SJCRH30 (cell line): Measurements from ENCODE around the gene ETHE1. TPM values are rescaled to one million over a fixed set of nuclear protein-coding genes. Genes with fewer than 3 reads are reported as not detected.

ENCODE experiments used
- DNase-seq, 2 experiments: peaks; one replicate each; pipeline ENCODE4 v3.0.0-alpha.2; 2015 to 2020
- H3K27ac ChIP-seq: fragments of 250-450 bp; sonication (Bioruptor Pico); 2 replicates; pipeline ENCODE4 v1.5.1; 2020; ENCODE audit warnings: mild to moderate bottlenecking, moderate library complexity
- H3K27me3 ChIP-seq: fragments of 250-450 bp; sonication (Bioruptor Pico); 2 replicates; pipeline ENCODE4 v1.5.1; 2020; ENCODE audit warnings: mild to moderate bottlenecking, moderate library complexity
- H3K36me3 ChIP-seq: fragments of 250-450 bp; sonication (Bioruptor Pico); 2 replicates; pipeline ENCODE4 v1.5.1; 2020; ENCODE audit warnings: mild to moderate bottlenecking, moderate library complexity
- H3K4me1 ChIP-seq: fragments of 250-450 bp; sonication (Bioruptor Pico); 2 replicates; pipeline ENCODE4 v1.5.1; 2020; ENCODE audit warnings: mild to moderate bottlenecking, moderate library complexity
- H3K4me3 ChIP-seq: fragments of 250-450 bp; sonication (Bioruptor Pico); 2 replicates; pipeline ENCODE4 v1.5.1; 2020; ENCODE audit warnings: mild to moderate bottlenecking, moderate library complexity
- H3K9me3 ChIP-seq: fragments of 250-450 bp; sonication (Bioruptor Pico); replicated peaks from 2 replicates; pipeline ENCODE4 v1.5.1; 2020; ENCODE audit warnings: mild to moderate bottlenecking, moderate library complexity
- total RNA-seq: library from RNA; depleted of rRNA; stranded (reverse); fragments of >200 nt; shearing (Covaris generic); gene quantifications from 2 replicates; pipeline ENCODE4 v1.2.3, GENCODE V29; 2014

ETHE1 gene
- total RNA-seq, 1 experiment from 2014 or later: 12.2 TPM

DNA sequence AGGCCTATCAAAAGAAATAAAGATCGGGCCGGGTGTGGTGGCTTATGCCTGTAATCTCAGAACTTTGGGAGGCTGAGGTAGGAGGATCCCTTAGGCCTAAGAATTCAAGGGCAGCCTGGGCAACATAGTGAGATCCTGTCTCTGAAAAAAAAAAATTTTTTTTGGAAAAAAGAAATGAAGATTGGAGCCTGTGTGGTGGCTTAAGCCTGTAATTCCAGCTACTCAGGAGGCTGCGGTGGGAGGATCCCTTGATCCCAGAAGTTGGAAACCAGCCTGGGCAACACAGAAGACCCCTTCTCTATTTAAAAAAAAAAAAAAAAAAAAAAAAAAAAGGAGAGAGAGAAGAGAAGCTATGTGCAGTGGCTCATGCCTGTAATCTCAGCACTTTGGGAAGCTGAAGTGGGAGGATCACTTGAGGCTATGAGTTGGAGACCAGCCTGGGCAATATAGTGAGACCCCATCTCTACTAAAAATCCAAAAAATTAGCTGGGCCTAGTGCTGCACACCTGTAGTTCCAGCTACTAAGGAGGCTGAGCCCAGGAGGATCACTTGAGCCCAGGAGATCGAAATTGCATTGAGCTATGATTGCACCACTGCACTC lies 46.9 kb downstream of the ETHE1 start:
- Histone ChIP-seq H3K27me3 (no peaks in the 10 kb centered on the region), H3K27ac (no peak overlapping the region), H3K36me3 (no peaks in the 10 kb centered on the region), H3K9me3 (no peaks in the 10 kb centered on the region), H3K4me1 (no peaks in the 10 kb centered on the region), H3K4me3 (no peak overlapping the region)
- DNase-seq: no peak

DNA sequence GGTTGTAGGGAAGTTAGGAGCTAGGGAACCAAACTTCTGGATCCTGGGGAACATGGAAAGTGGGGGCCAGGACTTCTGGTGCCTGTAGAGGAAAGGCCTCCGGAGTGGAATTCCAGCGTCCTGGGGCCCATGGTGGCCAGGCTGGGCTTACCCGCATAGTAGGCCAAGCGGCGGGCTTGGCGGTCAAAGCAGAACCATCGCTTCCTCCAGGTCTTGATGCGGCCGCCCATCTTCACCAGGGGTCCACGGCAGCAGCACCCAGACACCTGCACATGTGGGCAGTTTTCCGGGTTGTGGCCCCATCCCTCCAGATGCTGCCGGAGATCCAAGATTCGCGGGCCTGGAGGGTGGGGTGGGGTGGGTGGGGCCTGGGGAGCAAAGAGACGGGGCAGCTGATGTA lies 47.8 kb downstream of the ETHE1 start:
- Histone ChIP-seq H3K4me1 (no peaks in the 10 kb centered on the region), H3K4me3 (no peak overlapping the region), H3K27me3 (no peaks in the 10 kb centered on the region), H3K36me3 (no peaks in the 10 kb centered on the region), H3K27ac (no peak overlapping the region), H3K9me3 (no peaks in the 10 kb centered on the region)
- DNase-seq: no peak

DNA sequence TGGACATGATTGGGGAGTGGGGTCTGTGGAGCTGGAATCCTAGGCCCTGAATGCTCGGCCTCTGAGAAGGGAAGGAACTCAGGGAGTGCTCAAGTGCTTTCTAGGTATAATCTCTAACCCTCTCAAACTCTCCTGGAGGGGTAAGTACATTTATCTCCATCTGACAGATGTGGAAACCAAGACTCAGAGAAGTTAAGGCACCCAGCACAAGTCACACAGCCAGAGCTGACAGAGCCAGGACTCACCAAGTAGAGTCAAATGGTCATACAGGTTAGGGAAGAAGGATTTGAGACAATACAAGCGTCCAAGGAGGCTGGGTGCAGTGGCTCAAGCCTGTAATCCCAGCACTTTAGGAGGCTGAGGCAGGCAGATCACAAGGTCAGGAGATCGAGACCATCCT lies 48.7 kb downstream of the ETHE1 start:
- no peaks in the 10 kb centered on the region for H3K36me3 ChIP-seq
- H3K27me3 ChIP-seq: no peaks in the 10 kb centered on the region
- H3K27ac ChIP-seq: no peak overlapping the region
- H3K4me3 ChIP-seq: no peak overlapping the region
- no peaks in the 10 kb centered on the region for H3K4me1 ChIP-seq
- no peak for DNase-seq
- H3K9me3 ChIP-seq: no peaks in the 10 kb centered on the region

DNA sequence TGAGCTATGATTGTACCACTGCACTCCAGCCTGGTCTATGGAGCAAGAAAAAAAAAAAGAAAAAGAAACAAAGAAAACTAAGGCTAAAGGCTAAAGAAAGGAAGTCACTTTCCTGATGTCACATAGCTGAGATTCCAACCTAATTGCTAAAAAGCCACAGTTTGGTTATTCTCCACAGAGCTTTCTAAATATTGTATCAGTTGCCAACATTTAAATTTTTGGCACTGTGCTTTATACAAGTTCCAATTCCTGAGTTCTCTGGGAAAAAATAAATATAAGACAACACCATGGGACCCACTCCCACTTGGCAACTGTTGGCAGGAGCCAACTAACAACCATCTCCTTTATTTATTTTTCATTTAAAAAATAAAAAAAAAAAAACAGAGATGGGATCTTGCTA lies 50.4 kb downstream of the ETHE1 start:
- DNase-seq: no peak
- no peak overlapping the region for H3K4me3 ChIP-seq
- H3K36me3 ChIP-seq: no peaks in the 10 kb centered on the region
- H3K9me3 ChIP-seq: no peaks in the 10 kb centered on the region
- no peaks in the 10 kb centered on the region for H3K4me1 ChIP-seq
- no peak overlapping the region for H3K27ac ChIP-seq
- no peaks in the 10 kb centered on the region for H3K27me3 ChIP-seq

DNA sequence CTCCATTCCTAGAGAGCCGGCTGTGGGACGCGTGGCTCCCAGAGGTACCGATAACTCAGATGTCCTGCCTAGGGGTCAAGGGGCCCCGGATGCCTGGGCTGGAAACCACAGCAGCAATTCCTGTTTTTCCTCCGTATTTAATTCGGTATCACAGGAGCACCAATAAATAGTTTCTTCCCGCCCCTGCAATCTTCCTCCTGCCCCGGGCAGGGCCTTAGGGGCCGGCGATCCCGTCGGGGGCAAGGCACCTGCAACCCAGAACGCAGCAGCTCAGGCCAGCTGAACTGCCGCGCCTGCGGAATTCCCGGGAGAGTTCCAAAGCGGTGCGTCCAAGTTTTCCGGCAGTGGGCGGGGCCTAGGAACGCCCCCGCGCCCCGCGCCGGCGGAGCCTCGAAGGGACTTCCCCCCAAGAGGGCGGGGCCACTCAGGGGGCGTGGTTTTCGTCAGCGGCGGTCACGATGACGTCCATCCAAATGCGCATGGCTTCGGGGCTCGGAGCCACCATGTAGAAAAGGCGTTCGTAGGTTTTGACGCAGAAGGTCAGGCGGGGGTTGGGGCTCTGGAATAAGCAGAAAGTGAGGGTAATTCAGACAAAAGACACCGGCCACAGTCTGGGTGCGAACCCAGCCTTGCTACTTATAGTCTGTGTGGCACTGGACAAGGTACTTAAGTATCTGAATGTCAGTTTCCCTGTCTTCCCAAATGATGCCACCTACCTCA lies 51.9 kb downstream of the ETHE1 start:
- Histone ChIP-seq H3K9me3 (no peaks in the 10 kb centered on the region), H3K36me3 (no peaks in the 10 kb centered on the region), H3K27ac (no peak overlapping the region), H3K4me3 (no peak overlapping the region), H3K4me1 (no peaks in the 10 kb centered on the region), H3K27me3 (no peaks in the 10 kb centered on the region)
- peak; percentile 61 to 63 for DNase-seq

DNA sequence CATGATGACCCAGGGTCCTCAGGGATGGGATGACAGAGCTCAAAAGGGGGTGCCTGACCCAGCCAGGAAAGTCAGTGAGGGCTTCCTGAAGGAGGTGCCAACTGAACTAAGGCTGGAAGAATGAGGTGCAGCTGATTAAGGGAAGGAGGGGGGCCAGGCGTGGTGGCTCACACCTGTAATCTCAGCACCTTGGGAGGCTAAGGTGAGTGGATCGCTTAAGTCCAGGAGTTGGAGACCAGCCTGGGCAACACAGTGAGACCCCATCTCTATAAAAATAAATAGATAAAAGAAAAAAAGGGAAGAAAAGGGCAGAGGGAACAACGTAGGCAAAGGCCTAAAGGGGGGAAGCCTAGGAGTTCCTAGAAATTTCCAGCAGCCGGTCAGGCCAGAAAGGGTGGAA lies 52.5 kb downstream of the ETHE1 start:
- Histone ChIP-seq H3K4me3 (no peak overlapping the region), H3K9me3 (no peaks in the 10 kb centered on the region), H3K4me1 (no peaks in the 10 kb centered on the region), H3K36me3 (no peaks in the 10 kb centered on the region), H3K27me3 (no peaks in the 10 kb centered on the region), H3K27ac (no peak overlapping the region)
- DNase-seq: no peak

DNA sequence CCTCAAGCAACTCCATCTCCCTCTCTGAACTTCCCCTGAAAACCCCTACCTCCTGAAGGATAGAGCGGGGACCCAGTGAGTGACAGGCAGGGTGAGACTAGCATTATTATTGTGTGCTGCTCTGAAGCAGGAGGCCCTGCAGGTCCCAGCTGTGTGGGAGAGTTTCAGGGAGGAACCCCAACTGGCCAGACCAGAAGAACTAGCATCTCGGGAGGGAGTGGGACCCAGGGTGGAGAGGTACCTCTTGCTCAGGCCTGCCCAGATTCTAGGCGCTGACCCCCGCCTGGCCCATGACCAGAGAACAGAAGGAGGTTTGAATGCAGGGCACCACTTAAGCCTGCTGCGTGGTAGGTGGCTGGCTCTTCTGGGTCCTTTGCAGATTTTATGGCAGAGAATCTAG lies 55.9 kb downstream of the ETHE1 start:
- H3K9me3 ChIP-seq: no peaks in the 10 kb centered on the region
- no peaks in the 10 kb centered on the region for H3K27me3 ChIP-seq
- H3K4me1 ChIP-seq: peaks cover 3% of the 10 kb centered on the region; the same call in 1 of the 2 replicates
- no peak overlapping the region for H3K4me3 ChIP-seq
- no peaks in the 10 kb centered on the region for H3K36me3 ChIP-seq
- H3K27ac ChIP-seq: no peak overlapping the region
- no peak for DNase-seq

DNA sequence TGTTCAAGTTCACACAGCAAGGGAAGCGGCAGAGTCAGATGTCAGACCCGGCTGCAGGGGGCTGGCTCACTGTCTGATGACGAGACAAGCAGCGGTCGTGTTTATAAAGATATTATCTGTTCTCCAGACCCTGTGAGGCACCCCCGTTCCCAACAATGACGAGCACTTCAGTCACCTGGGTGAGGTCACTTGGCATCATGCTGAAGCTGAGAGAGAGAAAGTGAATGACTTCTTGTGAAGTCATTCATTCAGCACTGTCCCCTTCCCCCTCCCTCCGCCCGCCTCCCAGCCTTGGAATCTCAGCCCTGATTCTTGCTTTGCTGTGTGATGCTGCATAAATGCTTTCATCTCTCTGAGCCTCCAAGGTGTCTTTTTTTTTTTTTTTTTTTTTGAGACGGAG lies 56.7 kb downstream of the ETHE1 start:
- no peak overlapping the region for H3K4me3 ChIP-seq
- no peaks in the 10 kb centered on the region for H3K27me3 ChIP-seq
- DNase-seq: no peak
- H3K27ac ChIP-seq: no peak overlapping the region
- peaks cover 3% of the 10 kb centered on the region; the same call in 1 of the 2 replicates for H3K4me1 ChIP-seq
- H3K36me3 ChIP-seq: no peaks in the 10 kb centered on the region
- no peaks in the 10 kb centered on the region for H3K9me3 ChIP-seq

DNA sequence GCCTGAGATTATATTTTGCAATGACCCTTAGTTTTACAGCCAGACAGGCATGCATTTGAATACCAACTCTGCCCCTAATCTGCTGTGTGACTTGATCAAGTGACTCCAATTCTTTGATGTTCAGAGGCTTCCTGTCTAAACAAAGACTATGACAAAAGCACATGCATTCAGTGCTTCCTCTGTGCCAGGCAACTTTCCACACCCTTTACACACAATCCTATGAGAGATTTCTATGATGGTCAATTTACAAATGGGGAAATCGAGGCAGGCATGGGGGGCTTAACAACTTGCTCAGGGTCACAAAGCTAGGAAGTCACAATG lies 57.9 kb downstream of the ETHE1 start:
- H3K4me3 ChIP-seq: no peak overlapping the region
- H3K27me3 ChIP-seq: no peaks in the 10 kb centered on the region
- no peaks in the 10 kb centered on the region for H3K9me3 ChIP-seq
- H3K36me3 ChIP-seq: no peaks in the 10 kb centered on the region
- no peak overlapping the region for H3K27ac ChIP-seq
- no peak for DNase-seq
- peaks cover 3% of the 10 kb centered on the region; the same call in 1 of the 2 replicates for H3K4me1 ChIP-seq

DNA sequence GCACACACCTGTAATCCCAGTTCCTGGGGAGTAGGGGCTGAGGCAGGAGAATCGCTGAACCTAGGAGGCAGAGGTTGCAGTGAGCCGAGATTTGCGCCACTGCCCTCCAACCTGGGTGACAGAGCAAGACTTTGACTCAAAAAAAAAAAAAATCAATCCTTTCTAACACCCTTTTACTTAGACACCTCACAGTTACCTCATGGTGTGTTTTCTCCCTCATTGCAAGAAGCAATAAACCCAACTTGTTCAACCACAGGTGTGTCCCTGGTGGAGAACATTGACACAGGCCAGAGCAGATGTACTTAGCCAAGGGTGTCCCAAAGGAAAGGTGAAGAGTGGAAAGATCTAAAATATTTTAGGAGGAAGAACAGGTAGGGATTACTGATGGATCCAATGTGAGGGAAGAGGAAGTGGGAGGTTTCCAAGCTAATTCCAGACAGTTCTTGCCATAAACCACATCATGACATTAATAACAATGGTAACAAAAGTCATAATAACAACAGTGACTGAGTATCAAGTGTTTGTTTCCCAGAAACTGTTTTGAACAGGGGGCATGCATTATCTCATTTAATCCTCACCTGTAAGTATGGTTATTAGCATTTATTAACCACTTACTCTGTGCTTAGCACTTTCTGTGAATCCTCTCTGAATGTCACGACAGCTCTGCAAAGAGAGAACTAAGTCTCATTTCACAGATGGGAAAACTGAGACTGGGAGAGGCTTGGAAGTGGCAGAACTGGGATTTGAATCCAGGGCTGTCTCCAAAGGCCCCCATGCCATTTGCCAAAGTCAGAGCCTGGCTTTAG lies 58.4 kb downstream of the ETHE1 start:
- H3K36me3 ChIP-seq: no peaks in the 10 kb centered on the region
- no peak for DNase-seq
- no peak overlapping the region for H3K4me3 ChIP-seq
- no peaks in the 10 kb centered on the region for H3K27me3 ChIP-seq
- no peak overlapping the region for H3K27ac ChIP-seq
- no peaks in the 10 kb centered on the region for H3K9me3 ChIP-seq
- peaks cover 3% of the 10 kb centered on the region; the same call in 1 of the 2 replicates for H3K4me1 ChIP-seq

DNA sequence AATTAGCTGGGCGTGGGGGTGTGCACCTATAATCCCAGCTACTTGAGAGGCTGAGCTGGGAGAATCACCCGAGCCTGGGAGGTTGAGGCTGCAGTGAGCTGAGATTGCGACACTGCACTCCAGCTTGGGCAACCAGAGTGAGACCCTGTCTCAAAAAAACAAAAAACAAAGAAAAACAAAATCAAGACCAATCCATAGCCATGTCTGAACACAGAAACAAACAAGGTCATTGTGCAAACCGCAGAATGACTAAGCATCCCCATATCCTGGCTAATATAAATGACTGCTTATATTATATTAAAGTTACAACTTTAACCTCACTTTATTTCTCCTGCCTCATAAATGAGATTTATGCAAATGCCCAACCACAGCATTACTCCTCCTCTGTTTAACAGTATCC lies 59.3 kb downstream of the ETHE1 start:
- no peak for DNase-seq

DNA sequence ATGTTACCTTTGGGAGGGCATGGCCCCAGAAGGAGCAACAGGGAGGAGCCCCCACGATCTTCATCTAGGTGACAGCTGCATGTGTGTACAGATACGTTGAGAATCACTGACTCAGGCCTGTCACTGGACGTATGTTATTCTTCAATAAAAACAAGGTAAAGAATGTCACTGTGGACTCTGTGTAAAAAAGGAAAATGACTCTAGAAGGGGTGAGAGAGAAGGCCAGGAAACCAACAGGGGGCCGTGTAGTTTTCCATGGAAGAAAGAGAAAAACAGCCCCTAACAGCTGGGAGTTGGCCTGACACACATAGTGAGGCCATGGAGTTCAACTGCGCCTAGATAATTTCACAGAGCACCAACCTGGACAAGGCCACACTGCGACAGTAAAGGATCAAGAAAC lies 59.7 kb downstream of the ETHE1 start:
- DNase-seq: no peak
- no peaks in the 10 kb centered on the region for H3K9me3 ChIP-seq
- H3K27me3 ChIP-seq: no peaks in the 10 kb centered on the region
- no peaks in the 10 kb centered on the region for H3K36me3 ChIP-seq
- H3K4me1 ChIP-seq: peaks cover 3% of the 10 kb centered on the region; the same call in 1 of the 2 replicates
- no peak overlapping the region for H3K27ac ChIP-seq
- H3K4me3 ChIP-seq: no peak overlapping the region

More for the DNA sequence above, 59.3 kb downstream of the ETHE1 start:
- Histone ChIP-seq H3K27ac (no peak overlapping the region), H3K4me3 (no peak overlapping the region), H3K9me3 (no peaks in the 10 kb centered on the region), H3K36me3 (no peaks in the 10 kb centered on the region), H3K27me3 (no peaks in the 10 kb centered on the region), H3K4me1 (peaks cover 3% of the 10 kb centered on the region; the same call in 1 of the 2 replicates)

DNA sequence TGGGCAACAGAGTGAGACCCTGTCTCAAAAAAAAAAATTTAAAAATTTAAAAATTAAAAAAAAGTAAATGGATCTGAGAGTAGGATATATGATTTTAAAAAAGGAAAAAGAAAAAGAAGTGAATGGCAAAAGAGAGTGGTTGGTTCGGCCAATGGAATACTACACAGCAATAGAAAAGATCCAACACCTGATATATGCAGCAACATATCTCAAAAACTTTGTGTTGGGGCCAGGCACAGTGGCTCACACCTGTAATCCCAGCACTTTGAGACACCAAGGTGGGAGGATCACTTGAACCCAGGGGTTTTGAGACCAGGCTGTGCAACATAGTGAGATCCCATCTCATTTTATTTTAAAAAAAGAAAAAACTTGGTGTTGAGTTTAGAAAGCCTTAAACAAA lies 60.2 kb downstream of the ETHE1 start:
- no peak overlapping the region for H3K4me3 ChIP-seq
- no peaks in the 10 kb centered on the region for H3K36me3 ChIP-seq
- peaks cover 3% of the 10 kb centered on the region; the same call in 1 of the 2 replicates for H3K4me1 ChIP-seq
- DNase-seq: no peak
- no peaks in the 10 kb centered on the region for H3K27me3 ChIP-seq
- no peak overlapping the region for H3K27ac ChIP-seq
- H3K9me3 ChIP-seq: no peaks in the 10 kb centered on the region

DNA sequence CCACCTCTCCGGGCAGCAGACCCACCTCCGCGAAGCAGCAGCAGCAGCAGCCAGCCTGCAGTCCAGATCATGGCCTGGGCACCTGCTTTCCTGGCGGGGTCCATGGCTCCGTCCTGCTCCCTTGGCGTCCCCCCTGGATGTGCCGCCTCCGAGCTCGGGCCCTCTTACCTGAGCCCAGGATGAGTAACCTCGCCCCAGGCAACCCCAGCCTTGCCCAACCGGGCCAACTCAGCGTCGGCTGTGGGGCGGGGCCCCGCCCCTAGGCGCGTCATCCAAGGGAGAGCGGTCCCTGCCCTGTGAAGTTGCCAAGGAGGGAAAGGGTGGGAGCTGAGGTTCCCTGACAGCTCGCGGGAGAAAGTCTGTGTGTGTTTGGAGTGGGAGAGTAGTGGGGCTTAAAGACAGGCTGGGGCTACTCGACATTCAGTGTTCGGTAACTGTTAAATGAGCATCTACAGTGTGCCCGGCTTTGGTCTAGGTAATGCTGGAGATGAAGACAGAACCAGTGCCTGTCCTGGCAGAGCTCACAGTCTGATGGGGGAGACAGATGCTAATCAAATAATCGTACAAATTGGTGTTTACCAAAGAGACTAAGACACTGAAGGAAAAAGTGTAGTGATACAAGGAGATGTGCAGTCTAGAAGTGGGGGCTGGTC lies 61.4 kb downstream of the ETHE1 start, which contains the start of gene LYPD3:
LYPD3 (minus strand) TSS at position 141 of the 653 bp plus-strand sequence; CDS start at position 104, 37 bp downstream.
- Histone ChIP-seq H3K4me1 (peaks cover 3% of the 10 kb centered on the region; the same call in 1 of the 2 replicates), H3K27ac (no peak within 1 kb of the TSS), H3K36me3 (no peaks in the 10 kb centered on the region), H3K4me3 (no peak within 1 kb of the TSS), H3K9me3 (no peaks in the 10 kb centered on the region), H3K27me3 (no peaks in the 10 kb centered on the region)
- DNase-seq: no peak
